NOMO-1 treated with DMSO at 0.1 percent for 48 hours (cell line): ENCODE data around the gene MAP3K9.
"Not testable (repeated sequence)": the region's sequence is repeated elsewhere in the genome, so short reads cannot be mapped to it uniquely, and the experiment has no call there.

Experiments
- DNase-seq: peaks from one replicate; lab custom pipeline; 2025; ENCODE audit not compliant: unreplicated experiment; lab: John Stamatoyannopoulos, UW

Gene MAP3K9

DNA sequence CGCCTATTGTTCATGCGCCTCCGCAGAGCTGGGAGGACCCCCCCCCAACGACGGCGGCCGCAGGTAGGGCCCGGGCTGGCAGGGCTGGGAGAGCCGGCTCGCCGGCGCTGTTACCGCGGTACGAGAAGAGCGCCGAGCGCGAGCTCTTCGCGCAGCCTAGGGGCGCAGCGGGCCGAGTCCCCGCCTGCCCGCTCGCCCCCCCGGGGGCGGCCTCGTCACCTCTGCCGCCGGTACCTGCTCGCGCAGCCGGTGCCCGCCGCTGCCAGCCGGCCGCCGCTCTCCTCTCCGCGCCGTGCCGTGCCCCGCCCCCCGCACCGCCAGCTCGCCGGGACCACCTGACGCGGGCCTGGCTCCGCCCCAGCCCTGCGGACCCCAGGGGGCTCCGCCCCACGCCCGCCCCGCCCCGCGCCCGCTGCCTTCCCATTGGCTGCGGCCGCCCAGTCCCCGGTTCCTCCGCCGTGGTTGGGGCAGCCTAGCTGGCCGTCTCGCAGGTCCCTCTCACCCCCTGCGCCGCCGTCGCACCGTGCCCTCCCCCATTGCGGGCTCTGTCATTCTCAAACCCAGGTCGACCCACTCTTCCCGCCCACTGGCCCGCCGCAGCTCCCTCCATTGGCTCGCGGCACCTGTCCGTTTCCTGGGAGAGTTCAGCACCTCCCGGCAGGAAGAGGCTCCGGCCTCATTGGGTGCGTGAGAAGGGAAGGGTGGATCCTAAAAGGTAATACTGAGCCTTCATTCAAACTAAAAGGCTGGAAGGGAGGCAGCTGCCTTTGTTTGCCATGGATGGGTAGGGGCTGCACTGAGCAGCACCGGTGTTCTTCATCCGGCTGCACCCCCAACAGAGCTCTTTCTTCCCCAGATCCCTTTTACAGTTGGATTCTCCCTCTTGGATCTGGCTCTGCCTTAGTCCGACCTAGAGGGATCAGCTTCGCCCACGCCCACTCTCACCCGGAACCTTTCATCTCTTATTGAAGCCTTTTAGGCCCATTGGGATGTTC lies at the start of gene MAP3K9:
MAP3K9 (minus strand) TSS at position 289 of the 995 bp plus-strand sequence. CDS start 342 bp downstream, outside the sequence.
- peak; percentile 88 for DNase-seq

DNA sequence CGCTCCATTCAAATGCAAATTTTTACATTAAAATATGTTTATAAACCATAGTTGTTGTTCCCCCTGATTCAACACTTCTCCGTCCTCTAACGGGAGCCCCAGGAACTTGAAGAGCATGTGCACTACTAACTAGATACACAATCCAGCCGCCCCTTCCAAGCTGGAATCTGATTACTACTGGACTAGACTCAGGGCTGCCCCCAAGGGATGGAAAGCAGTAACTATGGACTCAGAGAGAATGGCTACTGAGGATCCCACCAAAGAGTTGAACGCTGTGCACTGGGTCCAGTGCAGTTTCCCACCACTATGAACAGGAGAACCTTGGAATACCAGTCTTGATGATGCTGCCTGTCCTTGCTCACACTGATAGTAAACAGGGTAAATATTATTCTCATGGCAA lies 49.3 kb upstream of the MAP3K9 start:
- DNase-seq = no peak

DNA sequence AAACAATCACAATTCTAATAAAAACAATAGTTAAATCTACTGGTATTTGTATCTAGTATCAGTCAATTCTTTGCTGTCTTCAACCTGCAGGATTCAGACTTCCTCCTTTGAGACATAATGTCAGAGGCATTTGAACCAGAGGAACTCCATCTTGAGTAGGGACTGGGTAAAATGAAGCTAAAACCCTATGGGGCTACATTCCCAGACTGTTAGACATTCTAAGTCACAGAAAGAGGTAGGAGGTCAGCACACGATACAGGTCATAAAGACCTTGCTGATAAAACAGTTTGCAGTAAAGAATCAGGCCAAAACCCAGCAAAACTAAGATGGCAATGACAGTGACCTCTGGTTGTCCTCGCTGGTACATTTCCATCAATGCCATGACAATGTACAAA lies 48.2 kb upstream of the MAP3K9 start:
- DNase-seq = no peak

DNA sequence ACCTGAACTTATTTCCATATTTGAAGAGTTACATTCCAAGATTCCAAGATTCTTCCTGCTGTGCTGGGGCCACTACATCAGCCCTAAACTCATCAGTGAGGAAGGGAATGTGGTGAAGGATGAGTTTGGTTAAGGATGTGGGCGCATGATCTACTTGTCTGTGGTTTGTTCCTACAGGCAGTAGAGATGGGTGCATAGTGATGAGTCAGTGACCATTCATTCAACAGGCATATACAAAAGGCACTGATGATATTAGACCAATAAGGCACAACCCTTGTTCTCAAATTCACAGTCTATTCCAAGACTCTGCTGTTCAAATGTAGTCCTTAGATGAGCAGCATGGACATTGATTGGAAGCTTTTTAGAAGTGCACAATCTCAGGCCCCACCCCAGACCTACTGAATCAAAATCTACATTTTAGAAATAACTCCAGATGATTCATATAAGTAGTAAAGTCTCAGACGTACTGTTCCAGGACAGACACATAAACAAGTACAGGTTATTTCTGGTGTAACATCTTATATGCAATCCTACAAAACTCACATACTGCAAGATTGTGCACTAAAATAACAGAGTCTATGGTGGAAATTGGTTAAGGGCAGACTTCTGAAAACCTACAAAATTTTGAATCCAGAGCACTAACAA lies 47.7 kb upstream of the MAP3K9 start:
- no peak for DNase-seq

DNA sequence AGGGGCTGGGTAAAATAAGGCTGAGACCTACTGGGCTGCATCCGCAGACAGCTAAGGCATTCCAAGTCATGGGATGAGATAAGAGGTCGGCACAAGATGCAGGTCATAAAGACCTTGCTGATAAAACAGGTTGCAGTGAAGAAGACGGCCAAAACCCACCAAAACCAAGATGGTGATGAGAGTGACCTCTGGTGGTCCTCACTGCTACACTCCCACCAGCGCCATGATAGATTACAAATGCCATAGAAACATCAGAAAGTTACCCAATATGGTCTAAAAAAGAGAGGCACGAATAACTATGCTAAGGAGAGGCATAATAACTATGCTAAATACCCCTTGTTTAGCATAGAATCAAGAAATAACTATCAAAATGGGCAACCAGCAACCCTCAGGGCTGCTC lies 46.2 kb upstream of the MAP3K9 start:
- DNase-seq = no peak

DNA sequence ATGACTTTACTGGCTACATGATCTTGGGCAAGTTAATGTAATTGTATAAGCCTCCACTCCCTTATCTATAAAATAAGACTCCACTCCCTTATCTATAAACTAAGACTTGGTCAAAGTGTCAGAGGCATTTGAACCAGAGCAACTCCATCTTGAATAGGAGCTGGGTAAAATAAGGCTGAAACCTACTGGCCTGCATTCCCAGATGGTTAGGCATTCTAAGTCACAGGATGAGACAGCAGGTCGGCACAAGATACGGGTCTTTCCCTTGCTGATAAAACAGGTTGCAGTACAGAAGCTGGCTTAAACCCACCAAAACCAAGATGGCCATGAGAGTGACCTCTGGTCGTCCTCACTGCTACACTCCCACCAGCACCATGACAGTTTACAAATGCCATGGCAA lies 44.3 kb upstream of the MAP3K9 start:
- DNase-seq = not testable (repeated sequence)

DNA sequence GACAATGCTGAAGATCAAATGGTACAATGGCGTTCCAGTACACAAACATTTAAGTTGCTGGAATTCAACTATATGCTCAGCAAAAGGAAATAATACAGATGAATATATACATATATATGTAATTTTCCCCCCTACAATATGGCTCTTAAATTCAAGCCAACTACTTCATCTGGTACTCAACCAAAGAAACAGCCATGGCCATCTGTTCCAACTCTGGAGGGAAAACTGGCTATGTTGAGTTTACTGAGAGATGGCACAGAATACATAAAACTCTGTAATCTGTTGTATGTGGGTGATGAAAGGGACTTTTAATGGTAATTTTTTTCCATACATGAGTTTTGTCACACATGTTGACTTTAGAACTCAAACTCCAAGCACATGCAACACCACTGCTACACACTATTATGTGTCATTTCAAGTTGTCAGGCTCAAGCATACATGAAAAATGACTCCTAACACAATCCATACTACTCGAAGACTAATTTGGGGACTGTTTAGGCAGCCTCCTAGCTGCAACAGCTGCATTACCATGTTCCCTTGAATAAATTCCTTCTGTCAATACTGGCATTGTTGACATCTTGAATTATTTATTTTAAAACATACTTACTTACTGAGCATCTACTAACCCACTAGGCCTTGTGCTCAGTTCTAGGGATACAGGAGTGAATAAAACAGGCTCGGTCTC lies 38.2 kb upstream of the MAP3K9 start:
- DNase-seq = no peak

DNA sequence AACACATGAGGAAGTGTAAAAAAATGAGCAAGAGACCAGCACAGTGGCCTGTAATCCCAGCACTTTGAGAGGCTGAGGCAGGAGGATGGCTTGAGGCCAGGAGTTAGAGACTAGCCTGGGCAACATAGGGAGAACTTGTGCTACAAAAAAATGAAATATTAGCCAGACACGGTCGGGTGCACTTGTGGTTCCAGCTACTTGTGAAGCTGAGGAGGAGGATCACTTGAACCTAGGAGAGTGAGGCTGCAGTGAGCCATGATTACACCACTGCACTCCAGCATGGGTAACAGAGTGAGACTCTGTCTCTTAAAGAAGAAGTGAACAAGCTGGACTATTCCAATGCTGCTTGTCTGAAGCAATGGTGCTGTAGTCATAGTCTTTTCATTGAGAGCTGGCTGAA lies 36.3 kb upstream of the MAP3K9 start:
- DNase-seq = no peak

DNA sequence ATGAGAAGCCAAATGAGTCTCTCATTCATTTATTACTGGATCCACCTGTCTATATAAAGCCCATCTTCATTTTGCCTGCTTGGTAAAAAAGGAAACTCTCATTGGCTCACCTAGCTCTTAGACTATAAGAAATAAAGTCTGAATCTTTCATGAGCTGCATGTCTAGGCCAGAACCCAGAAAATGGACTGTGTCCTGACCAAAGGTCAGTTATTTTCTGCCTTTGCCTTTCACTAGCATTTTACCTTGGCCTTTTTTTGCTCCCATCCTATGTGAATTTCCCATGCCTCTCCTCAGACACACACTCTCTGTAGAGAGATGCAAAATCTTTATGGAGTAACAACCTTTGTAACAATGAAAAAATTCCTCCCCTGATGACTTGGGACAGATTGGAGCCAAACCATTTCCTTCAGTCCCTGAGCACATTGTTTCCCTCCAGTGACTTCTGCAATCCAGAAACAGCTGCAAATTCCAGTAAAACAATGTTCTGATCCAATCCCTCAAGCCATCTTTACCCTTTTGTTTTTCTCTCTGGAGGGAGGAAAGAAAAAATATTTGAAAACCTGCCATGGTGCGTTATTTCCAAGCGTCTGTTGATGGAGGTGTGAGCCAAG lies 33.6 kb upstream of the MAP3K9 start:
- no peak for DNase-seq

DNA sequence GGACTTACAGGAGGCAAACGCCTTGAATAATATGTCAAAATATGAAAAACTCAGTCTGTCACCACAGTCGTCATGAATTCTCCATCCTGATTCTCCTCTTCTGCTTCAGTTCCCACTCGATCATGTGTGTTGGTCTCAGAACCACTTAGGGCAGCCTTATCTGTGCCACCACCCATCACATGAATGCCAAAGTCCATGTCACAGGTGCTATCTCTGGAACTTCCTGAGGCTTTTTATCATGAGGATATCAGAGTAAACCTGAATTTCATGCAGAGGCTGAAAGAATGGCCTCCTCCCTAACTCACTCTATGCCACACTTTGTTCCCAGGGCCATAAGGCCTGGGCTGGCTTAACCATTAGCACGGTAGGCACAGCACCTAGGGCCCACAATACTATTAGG lies 28.8 kb upstream of the MAP3K9 start:
- no peak for DNase-seq

DNA sequence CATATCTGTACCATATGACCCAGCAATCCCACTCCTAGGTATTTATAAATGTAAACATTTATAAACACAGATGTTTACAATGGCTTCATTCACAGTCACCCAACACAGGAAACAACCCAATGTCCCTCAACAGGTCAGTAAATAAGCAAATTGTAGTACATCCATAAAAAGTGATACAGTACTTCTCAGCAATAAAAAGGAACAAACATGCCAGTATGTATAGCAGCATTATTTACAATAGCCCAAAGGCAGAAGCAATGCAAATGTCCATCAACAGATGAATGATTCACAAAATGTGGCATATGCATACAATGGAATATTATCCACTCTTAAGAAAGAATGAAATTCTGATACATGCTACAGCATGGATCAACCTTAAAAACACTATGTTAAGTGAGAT lies 27.6 kb upstream of the MAP3K9 start:
- DNase-seq = no peak

DNA sequence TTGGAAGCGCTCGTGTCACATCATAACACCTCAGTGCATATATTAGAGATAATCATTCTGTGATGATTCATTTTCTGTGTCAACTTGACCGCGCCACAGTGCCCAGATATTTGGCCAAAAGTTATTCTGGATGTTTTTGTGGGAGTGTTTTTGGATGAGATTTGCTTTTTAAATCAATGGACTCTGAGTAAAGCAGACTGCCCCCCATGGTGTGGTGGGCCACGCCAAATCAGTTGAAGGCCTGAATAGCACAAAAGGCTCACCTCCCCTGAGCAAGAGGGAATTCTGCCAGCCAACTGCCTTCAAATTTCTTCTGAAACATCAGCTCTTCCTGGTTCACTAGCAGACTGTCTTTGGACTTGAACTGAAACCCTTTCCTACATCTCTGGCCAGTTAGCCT lies 24.6 kb upstream of the MAP3K9 start:
- no peak for DNase-seq

DNA sequence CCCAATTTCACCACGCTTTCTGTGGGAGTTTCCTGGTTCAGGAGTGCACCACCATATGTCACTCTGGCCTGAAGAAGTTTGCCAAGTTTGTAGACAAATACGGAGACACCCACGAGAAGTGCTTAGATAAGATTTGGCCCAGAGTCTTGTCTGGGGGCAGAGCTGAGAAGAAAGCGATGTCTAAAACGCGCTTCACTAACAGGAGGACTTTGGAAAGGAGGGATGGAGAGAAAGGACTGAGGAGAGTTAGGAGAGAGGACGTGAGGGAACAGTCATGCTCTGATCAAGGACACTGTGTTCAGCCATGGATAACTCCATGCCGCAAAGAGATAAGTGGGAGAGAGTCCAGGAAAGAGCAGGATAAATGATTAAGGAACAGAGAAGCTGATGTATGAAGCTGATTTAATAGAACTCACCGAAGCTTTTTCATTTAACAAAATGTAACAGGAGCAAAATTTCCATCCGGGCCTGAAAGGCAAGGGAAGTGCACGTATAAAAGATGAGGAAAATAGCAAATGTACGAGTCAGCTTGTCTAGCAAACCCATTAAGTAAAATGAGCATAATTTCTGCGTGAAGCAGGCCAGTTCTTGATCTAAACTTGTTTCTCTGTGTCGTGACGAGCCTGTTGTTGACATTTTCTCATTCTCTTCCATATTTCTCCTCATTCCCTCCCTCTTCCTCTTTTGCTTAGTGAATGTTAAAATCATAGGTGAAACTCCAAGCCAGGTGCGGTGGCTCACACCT lies 23.4 kb upstream of the MAP3K9 start:
- no peak for DNase-seq

DNA sequence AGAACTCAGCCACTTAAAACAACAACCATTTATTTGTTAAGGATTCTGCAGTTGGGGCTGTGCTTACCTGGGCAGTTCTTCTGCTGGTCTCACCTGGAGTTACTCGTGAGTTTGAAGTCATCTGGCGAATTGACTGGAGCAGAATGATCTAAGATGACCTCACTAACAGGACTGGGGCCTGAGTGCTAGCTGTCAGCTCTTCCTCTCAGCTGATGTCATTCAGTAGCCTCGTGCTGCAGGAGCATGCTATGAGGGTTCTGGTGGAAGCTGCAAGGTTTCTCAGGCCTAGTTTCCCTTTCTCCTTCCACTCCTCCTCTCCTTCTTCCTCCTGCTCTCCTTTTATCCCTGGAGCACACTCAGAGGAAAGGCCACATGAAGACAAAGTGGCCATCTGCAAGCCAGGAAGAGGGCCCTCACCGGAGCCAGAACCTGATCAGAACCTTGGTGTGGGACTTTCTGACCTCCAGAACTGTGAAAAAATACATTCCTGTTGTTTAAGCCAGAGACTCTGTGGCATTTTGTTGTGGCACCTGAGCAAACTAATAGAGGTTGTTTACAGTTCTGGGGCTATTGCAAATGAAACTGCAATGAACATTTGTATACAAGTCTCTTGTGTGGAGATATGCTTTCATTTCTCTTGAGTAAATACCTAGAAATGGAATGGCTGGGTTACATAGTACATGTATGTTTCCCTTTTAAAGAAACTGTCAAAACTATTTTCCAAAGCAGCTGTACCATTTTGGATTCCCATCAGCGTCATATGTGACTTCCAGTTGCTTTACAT lies 21.9 kb upstream of the MAP3K9 start:
- DNase-seq = no peak

DNA sequence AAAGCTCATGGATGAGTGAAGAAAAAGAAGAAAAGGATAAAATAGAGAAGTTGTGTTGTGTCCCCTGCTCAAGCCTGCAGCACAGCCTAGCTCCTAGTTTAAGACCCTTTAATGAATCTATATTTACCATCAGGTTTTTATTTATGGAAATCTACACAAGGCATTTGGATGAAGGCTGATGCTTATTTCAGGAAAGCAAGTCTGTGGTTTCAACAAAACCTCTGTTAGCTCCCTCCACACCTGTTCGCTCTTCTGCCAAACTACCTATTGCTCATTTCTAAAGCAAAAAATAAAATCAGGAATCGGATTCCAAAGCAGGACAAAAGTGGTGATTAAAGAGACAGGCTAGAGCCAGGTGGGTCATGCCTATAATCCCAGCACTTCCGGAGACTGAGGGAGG lies 18.9 kb upstream of the MAP3K9 start:
- DNase-seq = no peak

DNA sequence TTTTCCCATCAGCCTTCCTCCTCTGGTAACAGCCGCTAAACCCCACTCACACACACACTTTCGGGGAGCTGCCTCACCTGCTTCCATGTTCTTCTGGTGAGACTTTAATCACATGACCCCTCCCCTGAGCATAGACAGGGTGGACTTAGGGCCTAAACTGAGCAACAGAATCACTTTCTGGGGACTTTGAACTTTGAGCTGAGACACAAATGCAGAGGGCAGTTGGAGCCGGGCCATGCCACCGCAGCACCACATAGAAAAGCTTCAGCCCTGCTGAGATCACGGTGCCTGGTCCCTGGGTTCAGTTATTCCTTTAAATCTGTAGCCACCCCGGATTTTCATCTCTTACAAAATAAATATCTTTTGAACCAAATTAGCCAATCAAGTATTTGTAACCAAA lies 18.4 kb upstream of the MAP3K9 start:
- DNase-seq = no peak

DNA sequence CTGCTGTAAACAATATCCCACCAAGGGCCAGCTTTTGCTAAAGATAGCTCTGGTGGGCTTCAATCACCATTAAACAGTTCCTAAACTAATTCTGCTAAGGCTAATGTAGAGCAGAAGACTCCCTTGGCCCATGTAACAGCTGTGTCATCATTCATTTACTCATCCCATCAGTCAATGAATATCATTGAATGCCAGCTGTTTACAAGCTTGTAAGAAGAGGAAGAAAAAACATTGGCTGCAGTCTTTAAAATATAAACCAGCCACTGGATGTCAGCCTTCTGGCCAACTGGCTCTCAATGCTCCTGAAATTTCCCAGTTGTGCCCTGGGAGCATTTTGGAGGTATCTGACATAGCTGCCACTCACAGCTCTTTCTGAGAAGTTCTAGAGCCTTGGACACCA lies 18.0 kb upstream of the MAP3K9 start:
- DNase-seq = no peak

DNA sequence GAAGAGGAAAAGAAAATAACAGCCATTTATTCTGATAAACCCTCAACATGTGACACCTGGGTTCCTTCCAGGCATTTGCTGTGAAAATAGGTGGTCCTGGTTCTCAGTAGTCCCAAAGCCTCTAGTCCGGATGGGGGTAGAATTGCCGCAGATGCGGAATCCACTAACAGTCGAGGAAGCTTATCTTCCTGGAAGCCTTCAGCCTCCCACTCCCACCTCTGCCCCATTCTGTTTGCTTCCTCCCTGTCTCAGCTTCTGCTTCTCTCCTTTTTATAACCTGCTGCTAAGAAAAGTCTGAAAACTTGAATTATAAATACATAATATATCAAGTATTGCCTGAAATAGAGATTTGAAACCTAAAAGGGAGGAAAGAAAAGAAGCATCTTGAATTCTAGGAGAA lies 14.0 kb upstream of the MAP3K9 start:
- DNase-seq = no peak

DNA sequence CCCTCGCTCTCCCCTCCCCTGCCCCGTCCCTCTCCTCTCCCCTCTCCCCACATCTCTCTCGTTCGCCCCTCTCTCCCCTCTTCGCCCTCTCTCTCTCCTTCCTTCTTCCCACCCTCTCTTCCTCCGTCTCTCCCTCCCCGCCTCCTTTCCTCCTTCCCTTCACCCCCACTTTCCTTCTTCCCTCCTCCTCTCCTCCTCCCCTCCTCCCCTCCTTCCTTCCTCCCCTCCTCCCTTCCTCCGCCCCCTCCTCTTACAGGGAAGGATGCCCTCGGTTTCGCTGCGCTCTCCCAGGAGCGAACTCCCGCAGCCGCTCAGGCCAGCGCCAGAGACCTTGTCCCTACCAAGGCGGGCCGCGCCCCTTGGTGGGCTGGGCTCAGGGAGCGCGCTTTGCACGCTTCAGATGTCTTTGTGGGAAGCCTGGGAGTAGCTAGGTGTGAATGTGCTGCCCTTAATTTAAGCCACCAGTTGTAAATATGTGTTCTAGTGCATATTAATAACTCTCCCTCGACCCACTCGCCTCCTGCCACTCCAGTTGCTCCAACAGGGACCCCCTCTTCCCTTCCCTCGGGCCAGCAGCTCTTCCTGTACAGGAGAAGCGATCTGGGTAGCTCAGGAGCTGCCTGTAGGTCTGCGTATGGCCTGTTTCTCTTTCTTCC lies 13.3 kb upstream of the MAP3K9 start:
- DNase-seq = no peak
